Fibroblast of mammary gland (primary cell): Measurements from ENCODE around the gene MPP3.

Experiments used
- DNase-seq: peaks from one replicate; pipeline ENCODE4 v3.0.0-alpha.2; 2010; ENCODE audit warnings: low read depth
- H3K4me3 ChIP-seq: 2 replicates; pipeline ENCODE4 v1.5.1; 2011; ENCODE audit warnings: low read depth, mild to moderate bottlenecking, low read length, moderate library complexity; ENCODE audit not compliant: control insufficient read depth
- CTCF ChIP-seq: conservative IDR thresholded peaks from 2 replicates; pipeline ENCODE4 v1.5.1; 2011; ENCODE audit warnings: low read depth, low read length, inconsistent platforms; ENCODE audit not compliant: control insufficient read depth, insufficient read depth

MPP3 gene

GRCh38 chr17:43878260-43879175 lies 45.6 kb upstream of the MPP3 start:
- no peak overlapping the region for H3K4me3 ChIP-seq
- DNase-seq = peak; percentile 88
- peak; percentile 95 for TF ChIP-seq CTCF

- no peak for TF ChIP-seq CTCF
These were observed 44.7 kb upstream of the MPP3 start for GRCh38 chr17:43877451-43878155.

GRCh38 chr17:43877031-43877430 lies 44.1 kb upstream of the MPP3 start:
- no peak for TF ChIP-seq CTCF
- H3K4me3 ChIP-seq = no peak overlapping the region
- no peak for DNase-seq

More at GRCh38 chr17:43877451-43878155, 44.7 kb upstream of the MPP3 start:
- no peak overlapping the region for H3K4me3 ChIP-seq
- no peak for DNase-seq

DNA sequence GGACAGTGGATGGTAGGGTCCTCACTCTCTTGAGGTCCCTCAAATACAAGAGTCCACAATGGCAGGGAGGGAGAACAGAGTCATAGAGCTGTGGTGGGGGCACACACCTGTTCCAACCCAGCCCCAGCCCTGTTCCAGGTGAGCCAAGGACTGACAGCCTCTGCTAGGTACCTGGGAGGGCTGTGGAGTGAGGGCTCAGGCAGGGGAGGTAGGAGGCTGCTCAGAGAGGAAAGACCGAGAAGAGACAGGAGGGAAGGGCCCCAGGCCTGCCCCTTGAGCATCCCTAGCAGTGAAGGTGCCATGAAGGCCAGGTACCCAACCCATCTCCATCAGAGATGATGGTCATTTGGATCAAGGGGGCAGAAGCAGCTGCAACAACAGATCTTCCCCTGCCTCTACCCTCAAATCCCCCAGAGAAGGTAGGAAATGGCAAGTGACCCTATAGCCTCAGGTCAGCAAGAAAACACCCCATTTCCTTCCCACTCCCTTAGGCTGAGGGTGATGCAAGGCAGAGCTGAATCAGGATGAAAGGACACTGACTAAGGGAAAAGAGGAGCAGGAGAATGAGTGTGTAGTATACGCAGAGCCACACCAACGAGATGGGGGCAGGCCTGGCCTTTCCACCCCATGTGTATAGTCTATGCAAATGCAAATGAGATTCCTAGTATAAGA lies 42.7 kb upstream of the MPP3 start:
- no peak overlapping the region for H3K4me3 ChIP-seq
- DNase-seq = no peak
- TF ChIP-seq CTCF = no peak

DNA sequence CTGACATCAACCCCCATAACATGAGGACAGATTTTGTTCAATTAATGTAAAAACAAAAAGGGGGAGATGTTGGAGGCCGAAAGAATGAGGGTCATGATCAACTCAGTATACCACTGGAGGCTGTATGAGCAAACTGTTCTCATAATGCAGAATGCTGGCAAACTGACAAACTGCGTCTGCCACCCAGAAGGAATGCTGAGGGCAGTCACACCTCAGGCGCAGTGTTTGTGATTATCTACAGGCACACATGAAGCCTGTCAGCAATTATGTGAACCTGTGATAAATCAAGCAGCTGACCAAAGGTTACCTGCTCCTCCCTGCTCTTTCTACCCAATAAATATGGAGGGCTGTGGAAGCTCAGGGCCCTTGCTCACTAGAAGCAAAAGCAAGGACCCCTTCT lies 41.3 kb upstream of the MPP3 start:
- no peak for TF ChIP-seq CTCF
- no peak for DNase-seq
- no peak overlapping the region for H3K4me3 ChIP-seq

GRCh38 chr17:43873815-43874214 lies 40.9 kb upstream of the MPP3 start:
- DNase-seq = no peak
- H3K4me3 ChIP-seq = no peak overlapping the region
- no peak for TF ChIP-seq CTCF
